Loucy (cell line): ENCODE results near the gene CEP41.

Experiments
- CTCF ChIP-seq: fragments of 200-600 bp; sonication (generic); conservative IDR thresholded peaks from 2 replicates; pipeline ENCODE4 v1.5.1; 2014; ENCODE audit warnings: mild to moderate bottlenecking, antibody characterized with exemption, low read length
- EZH2phosphoT487 ChIP-seq: fragments of 200-600 bp; IDR thresholded peaks from 2 replicates; pipeline ENCODE4 v1.6.1; 2018; ENCODE audit warnings: antibody characterized with exemption, mild to moderate bottlenecking, moderate library complexity, borderline replicate concordance

DNA sequence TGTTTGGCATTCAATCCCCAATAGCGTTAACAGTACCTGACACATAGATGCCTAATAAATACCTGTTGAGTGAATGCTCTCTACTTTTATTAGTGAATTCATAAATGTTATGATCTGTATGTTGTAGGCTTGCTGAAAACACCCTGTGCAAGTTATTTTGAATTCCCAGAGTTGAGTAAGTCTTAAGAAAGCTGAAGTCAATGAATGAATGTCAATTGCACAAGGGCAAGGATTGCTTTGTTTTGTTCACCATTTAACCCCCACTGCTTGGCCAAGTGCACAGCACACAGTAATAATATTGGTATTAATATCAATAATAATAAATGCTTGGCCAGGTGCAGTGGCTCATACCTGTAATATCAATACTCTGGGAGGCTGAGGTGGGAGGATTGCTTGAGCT lies 50.3 kb downstream of the CEP41 start:
- no peak for TF ChIP-seq CTCF
- TF ChIP-seq EZH2phosphoT487, result no peak
